Endometrial microvascular endothelial cells (primary cell): ENCODE results near the gene MUC5AC. TPM values are rescaled to one million over a fixed set of nuclear protein-coding genes. Genes with fewer than 3 reads are reported as not detected.
"Not testable (repeated sequence)": the region's sequence is repeated elsewhere in the genome, so short reads cannot be mapped to it uniquely, and the experiment has no call there.

Source experiments
- in situ Hi-C: cut with HindIII; loops from 2 replicates; pipeline ENCODE4 v1.10.0; 2017; ENCODE audit warnings: low sequenced_read_pairs, low pct_unique_long_range_greater_than_20kb; ENCODE audit errors: inconsistent ontology term
- total RNA-seq: library from RNA; depleted of rRNA; stranded (reverse); fragments of >200 nt; gene quantifications from one replicate; pipeline ENCODE4 v1.2.3, GENCODE V29; 2015; ENCODE audit errors: inconsistent ontology term

The MUC5AC gene
- total RNA-seq, 1 donor from 2014 or later = not detected

DNA sequence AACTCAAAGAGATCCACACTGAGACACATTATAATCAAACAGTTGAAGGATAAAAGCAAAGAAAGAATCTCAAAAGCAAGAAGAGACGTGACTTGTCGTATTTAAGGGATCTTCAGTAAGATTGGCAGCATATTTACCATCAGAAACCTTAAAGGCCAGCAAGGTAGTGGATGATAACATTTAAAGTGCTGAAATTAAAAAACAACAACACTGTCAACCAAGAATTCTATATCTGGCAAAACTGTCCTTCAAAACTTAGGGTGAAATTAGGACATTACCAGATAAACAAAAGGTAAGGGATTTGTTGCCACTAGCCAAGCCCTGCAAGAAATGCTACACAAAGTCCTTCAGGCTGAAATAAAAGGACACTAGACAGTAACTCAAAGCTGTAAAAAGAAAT is 54.1 kb downstream of the MUC5AC start:
- in situ Hi-C loops = no loop called here

- in situ Hi-C loops = not testable (repeated sequence)
Measured at GRCh38 chr11:1215826-1216225, 58.1 kb downstream of the MUC5AC start.

DNA sequence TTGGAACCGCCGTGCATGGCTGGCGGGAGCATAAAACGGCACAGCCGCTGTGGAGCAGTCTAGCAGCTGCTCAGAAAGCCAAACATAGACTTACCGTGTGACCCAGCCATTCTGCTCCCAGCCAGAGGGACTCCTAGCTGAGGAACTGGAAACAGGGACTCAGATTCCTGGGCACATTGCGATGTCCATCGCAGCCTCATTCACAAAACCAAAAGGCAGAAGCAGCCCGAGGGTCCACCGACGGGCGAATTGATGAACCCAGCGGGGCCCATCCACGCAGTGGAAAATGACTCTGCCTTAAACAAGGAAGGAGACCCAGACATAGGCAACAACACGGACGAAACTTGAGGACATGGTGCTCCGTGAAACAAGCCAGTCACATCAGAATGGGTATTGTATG is 59.4 kb downstream of the MUC5AC start:
- in situ Hi-C loops = no loop called here

GRCh38 chr11:1218256-1218787 is 60.6 kb downstream of the MUC5AC start:
- in situ Hi-C loops = no loop called here

DNA sequence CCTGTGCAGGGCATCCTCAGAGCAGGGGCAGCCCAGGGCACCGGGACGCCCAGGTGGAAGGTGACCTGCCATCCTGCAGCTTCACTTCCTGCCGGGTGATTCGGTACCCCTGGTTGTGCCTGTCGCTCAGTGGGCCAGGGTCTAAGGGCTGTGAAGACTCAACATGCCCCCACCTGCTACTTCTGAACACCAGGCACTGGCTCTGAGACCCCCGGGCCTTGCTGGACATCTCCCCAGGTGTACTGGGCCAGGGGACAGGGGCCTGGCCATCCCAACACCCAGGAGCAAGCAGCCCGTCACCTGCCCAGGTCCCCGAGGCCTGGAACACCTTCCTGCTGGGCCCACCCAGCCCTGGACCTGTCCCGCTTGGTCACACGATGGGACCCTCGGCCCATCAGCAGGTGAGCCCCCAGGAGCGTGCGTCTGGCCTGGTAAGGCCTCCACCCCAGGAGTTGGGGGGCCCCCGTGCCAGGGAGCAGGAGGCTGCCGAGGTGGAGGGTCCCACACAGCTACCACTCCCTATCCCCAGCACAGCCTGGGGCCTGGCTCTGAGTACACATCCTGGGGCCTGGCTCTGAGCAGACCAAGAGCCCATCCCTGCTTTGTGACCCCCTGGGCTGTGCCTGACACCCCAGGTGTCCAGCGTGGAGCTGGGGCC is 61.2 kb downstream of the MUC5AC start:
- in situ Hi-C loops = no loop called here

DNA sequence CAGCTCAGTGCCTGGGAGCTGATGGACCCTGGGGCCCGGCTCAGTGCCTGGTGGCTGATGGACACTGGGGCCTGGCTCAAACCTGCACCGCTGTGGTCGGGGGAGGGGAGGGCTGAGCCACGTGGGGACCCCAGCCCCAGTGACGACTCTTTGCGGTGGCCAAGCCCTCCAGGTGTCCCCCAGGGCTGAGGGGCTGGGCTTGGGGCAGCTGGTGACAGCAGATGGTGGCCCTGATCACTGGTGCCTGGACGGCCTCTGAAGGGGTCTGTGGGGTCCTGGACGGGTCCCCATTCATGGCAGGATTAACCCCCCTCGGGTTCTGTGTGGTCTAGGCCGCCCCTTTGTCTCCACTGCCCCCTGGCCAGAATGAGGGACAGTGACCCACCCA is 61.7 kb downstream of the MUC5AC start:
- in situ Hi-C loops = no loop called here

GRCh38 chr11:1219834-1220815 is 62.4 kb downstream of the MUC5AC start:
- in situ Hi-C loops = no loop called here

GRCh38 chr11:1220941-1221721 is 63.4 kb downstream of the MUC5AC start:
- in situ Hi-C loops = no loop called here

DNA sequence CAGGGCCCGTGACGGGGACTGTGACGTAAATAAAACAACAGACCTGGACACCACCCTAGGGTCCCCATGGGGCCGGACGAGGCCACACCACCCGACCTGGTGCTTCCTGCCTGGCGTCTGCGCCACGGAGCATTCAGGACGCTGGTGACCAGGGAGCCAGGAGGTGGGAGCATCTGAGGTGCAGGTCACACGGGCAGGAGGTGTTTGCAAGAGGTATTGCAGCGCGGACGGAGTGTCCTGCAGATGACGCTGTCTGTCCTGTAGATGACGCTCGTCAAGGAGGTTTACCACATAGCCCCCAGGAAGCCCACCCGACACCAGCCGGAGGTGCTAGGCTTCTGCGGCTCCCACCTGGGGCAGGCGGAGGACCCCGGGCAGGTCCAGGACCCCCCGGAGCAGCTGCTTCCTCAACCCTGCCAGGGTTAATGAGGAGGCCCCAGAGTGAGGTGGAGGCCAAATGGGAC is 64.1 kb downstream of the MUC5AC start:
- in situ Hi-C loops = no loop called here

DNA sequence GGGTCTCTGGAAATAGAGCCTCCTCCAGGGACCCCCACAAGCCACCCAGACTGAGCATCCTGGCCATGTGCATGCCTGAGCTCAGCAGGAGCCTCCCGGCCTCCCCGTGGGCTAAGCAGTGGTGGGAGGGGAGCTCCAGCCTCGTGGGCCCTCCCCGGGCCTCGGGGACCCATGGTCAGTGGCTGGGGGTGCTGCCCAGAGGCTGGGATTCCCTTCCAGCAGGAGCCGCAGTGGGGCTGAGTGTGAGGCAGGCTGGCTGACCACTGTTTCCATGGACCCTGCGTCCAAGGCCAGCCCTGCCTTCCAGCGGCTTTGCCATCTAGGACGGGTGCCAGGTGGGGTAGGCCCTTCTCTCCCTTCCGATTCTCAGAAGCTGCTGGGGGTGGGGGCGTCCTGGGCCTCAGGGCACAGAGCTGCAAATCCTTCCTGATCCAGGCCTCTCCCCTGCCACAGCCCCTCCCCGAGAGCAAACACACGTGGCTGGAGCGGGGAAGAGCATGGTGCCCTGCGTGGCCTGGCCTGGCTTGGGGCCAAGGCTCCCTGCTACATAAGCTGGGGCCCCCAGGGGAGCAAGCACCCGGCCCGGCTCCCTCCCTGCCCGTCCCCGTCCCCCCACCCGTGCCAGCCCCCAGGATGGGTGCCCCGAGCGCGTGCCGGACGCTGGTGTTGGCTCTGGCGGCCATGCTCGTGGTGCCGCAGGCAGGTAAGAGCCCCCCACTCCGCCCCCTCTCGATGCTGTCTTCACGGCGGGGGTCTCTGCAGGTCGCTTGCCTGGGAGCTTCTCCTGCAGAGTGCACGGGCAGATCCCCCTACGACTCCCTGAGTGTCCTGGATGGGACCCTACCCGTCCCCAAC is 65.0 kb downstream of the MUC5AC start, which contains the start of gene MUC5B:
TSS of gene MUC5B (plus strand) at position 576 of the 855 bp plus-strand sequence. CDS start at position 634, 58 bp downstream.
- in situ Hi-C loops = no loop called here

DNA sequence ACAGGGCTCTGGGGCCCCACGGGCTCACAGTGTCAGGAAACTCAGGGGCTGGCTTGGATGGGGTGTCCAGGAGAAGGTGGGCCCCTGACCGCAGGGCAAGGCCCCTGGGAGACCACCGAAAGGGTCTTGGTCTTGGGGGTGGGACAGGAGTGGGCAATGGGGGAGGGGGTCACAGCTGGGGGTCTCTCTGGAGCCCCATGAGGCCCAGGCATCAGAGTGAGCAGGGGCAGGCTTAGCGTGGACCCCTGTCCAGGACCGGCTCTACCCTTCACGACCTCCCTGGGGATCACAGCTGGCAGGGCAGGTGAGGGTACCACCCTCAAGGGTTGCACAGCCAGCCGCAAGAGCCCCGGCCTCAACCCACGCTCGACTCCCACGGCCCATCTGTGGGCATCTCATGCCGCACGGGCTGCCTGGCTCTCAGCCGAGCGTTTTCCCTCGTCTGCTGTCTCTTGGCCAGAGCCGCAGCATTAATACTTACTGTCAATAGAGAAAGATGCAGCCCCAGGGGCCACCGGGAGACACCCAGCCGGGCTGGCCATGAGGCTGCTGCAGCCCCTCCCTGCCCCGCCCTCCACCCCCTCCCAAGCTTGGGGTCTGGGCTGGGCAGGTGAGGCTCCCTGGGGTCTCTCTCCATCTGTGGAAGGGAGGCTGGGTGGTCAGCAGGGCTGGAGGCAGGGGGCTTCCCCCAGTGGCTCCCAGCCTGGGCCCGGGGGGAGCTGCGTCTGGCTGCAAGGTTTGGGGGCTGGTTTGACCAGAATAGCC is 65.8 kb downstream of the MUC5AC start:
- in situ Hi-C loops = no loop called here

DNA sequence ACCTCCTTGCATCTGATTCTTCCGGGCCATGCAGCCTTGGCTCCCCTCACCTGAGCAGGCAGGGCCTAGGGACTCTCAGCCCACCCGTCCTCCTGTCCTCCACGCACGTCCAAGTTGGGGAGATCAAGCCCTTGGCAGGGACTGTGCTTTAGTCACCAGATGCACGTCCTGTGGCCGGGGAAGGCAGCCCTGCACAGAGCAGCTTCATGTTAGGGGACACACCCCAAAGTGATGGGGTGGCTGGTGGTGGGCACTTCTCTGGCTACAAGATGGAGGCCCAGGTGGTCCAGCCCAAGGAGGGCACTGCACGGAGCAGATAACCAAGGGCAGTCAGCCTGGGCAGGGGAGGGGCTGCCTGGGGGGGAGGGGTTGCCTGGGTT is 66.3 kb downstream of the MUC5AC start:
- in situ Hi-C loops = no loop called here

- in situ Hi-C loops = no loop called here
Measured at GRCh38 chr11:1224491-1225385, 67.0 kb downstream of the MUC5AC start.

DNA sequence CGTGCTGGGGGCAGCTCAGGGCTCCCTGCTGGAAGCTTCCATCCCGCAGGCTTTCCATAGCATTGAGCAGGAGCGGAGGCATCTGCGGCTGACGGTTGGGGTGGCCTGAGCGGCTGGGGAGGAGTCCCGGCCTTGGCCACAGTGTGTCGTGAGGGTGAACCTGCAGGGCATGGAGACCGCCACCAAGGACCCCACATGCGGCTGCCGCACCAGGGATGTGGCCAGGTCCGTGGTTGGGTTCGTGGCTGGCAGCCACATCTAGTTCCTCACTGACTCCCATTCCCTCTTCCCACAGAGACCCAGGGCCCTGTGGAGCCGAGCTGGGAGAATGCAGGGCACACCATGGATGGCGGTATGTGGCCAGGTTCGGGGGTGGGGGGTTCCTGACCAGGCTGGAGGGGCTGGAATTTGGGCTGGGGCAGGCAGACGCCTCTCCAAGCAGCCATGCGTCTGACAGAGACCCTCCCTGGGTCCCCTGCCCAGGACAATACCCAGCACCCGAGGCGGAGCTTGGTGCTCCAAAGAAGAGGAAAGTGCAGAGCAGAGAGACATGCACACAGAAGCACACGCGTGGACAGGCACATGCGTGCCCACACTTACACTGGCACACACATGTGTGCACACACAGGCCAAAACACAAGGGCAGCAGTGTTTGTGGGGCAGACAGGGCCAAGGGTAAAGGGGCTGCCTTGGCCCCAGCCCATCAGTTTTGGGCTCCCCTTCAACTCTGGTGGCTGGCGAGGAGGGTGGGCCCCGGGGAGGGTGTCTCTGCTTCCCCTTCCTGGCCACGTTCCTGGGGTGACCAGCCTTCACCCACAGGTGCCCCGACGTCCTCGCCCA is 67.9 kb downstream of the MUC5AC start:
- in situ Hi-C loops = no loop called here

DNA sequence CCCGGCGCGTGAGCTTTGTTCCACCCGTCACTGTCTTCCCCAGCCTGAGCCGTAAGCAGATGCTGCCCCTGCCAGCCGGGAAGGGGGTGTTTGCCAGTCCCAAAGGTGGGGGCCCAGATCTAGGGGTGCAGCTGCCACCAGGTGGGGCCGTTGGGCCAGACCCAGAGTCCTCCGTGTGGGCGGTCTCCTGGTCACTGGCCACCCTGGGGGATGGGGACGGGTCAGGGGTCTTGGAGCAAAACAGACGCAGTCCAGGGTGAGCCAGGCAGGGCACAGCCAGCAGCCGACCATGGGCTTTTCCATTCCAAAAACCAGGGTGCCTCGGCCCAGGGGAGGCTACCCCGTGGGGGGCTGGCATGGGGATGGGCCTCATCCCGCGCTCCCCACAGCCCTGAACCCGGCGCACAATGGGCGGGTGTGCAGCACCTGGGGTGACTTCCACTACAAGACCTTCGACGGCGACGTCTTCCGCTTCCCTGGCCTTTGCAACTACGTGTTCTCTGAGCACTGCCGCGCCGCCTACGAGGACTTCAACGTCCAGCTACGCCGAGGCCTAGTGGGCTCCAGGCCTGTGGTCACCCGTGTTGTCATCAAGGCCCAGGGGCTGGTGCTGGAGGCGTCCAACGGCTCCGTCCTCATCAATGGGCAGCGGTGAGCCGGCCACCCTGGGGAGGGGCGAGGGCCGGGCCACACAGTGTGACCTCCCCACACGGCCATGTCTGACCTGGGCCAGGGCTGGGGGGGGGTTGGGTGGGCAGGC is 68.7 kb downstream of the MUC5AC start:
- in situ Hi-C loops = no loop called here
